ENCODE data around the gene PRDM16. TPM values are rescaled to one million over a fixed set of nuclear protein-coding genes. Genes with fewer than 3 reads are reported as not detected.
A peak's percentile ranks its signal among the peaks of the same experiment; 100 is the strongest.

Gene PRDM16
- total and polyA plus RNA-seq, 5 experiments from 2014 or later = not detected

DNA sequence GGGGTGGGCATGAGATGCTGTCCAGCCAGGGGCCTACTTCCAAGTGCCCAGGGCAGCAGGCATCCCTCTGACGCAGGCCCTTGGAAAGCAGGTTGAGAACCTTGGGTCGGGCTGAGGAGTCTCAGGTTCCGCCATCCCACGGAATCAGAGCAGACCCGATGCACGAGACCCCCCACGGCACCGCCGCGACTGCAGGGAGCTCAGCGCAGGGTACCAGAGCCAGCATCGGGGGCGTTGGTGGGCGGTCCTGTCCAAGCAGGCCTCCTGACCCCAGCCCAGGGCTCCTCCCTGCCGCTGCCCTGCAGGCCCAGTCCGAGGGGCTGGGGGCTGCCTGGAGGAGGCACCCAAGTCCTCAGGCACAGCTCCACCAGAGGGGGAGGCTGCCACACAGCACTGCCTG, 177.2 kb downstream of the PRDM16 start:
- Mint-ChIP-seq H3K27me3 (peaks cover 8 to 17% (median 12%) of the 10 kb centered on the region in 5 donors), H3K36me3 (no peaks in the 10 kb centered on the region), H3K4me1 (no peaks in the 10 kb centered on the region), H3K27ac (no peak overlapping the region), H3K4me3 (no peak overlapping the region), H3K9me3 (no peaks in the 10 kb centered on the region)
- ATAC-seq (no peak), DNase-seq (no peak)
- POLR2A ChIA-PET = no interaction called here

DNA sequence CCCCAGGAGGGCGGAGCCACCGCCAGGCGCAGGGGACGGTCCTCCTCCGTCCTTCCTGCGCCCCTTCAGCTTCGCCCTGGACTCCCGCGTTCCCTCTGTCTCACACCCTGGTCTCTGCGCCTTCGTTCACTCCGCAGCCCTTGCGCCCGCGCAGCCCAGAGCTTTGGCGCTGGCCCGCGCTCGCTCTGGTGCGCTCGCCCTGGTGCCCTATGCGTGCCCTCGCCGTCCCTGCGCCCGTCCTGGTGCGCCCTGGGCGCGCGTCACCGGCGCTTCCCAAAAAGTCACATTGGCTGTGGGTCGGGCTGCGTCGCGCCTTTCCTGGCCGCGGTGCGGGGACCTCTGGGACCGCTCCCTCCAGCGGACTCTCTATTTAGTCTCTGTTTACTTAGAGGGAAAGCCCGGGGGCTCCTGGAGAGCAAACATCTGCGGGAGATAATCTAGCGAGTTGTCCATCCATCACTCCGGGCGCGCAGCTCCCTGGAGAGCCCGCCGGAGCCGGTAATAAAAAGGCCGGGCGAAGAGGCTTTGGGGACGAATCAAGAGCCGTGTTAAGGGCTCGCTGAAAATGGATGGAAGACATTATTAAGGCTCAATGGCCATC, 178.6 kb downstream of the PRDM16 start:
- H3K27ac Mint-ChIP-seq = no peak overlapping the region
- no peak for ATAC-seq

DNA sequence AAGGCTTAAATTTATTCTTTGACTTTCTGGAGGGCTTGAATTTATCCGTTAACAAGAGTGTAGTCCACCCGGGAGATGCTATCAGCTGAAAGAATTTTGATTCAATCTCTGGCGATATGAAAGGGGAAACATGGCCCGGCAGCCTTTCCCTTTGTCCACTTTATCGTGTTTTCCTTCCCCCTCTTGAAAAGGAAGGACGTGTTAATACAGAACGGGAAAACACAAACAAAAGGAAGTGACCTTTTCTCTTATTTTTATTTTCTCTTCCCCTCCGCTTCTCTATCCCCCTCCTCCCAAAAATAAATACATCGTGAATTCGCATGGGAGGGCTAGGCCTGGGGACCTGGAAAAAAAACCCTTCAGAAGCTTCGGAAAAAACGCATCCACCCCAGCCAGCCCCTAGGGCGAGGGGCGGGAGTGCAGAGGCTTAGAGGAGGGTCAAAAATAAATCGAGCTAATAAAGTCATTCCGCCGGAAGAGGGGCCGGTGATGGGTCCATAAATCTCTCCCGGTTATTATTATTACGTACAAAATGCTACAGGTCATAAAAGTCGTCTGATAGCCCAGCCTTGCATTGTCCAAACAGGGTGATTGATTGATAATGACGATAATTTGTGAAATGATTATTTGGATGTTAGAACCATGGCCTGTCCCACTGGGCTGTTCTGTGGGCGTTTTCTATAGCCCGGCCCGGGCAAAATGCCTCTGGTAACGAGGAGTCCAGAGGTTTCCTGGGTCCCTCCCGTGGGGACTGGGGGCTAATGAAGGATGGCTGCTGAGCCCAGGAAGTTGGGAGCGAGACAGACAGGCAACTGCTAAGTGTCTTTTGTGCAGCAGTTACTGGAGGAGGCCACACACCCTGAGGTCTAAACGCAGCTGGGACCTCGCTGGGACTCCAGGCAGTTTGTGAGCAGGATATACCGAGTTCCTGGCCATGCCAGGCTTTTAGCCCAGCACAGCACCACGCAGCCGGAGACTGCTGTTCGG, 179.4 kb downstream of the PRDM16 start:
- Mint-ChIP-seq H3K36me3 (no peaks in the 10 kb centered on the region), H3K4me1 (no peaks in the 10 kb centered on the region), H3K9me3 (no peaks in the 10 kb centered on the region), H3K27ac (no peak overlapping the region), H3K27me3 (peaks cover 8 to 17% (median 12%) of the 10 kb centered on the region in 5 donors), H3K4me3 (no peak overlapping the region)
- ATAC-seq (no peak), DNase-seq (no peak)
- POLR2A ChIA-PET = no interaction called here

More for the DNA sequence above, 178.6 kb downstream of the PRDM16 start:
- POLR2A ChIA-PET = no interaction called here
- no peak overlapping the region for H3K4me3 Mint-ChIP-seq
- no peaks in the 10 kb centered on the region for H3K9me3 Mint-ChIP-seq
- no peak for DNase-seq
- H3K27me3 Mint-ChIP-seq = peaks cover 8 to 17% (median 12%) of the 10 kb centered on the region in 5 donors
- no peaks in the 10 kb centered on the region for H3K4me1 Mint-ChIP-seq
- H3K36me3 Mint-ChIP-seq = no peaks in the 10 kb centered on the region

DNA sequence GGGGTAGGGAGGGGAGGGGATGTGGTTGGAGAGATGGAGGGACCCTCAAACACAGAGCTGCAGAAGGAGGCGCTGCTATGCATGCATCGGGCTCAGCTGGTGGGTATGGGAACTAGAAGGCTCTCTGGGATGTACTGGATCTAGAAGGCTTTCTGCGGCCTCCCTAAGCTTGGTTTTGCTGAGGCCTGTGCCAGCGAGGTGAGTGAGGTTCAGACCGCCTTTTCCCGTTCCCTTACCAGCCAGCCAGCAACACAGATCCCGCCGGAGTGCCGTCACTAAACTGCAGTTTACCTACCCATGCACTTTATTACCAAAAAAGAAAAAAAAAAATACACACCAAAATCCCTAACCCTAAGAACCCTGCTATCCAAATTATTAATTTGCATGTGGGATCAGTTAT, 180.2 kb downstream of the PRDM16 start:
- Mint-ChIP-seq H3K27me3 (peaks cover 8 to 17% (median 12%) of the 10 kb centered on the region in 5 donors), H3K4me3 (no peak overlapping the region), H3K9me3 (no peaks in the 10 kb centered on the region), H3K4me1 (no peaks in the 10 kb centered on the region), H3K36me3 (no peaks in the 10 kb centered on the region), H3K27ac (peak overlapping the region in 1 of 10 donors; percentile 9)
- POLR2A ChIA-PET = no interaction called here
- ATAC-seq (no peak), DNase-seq (no peak)

DNA sequence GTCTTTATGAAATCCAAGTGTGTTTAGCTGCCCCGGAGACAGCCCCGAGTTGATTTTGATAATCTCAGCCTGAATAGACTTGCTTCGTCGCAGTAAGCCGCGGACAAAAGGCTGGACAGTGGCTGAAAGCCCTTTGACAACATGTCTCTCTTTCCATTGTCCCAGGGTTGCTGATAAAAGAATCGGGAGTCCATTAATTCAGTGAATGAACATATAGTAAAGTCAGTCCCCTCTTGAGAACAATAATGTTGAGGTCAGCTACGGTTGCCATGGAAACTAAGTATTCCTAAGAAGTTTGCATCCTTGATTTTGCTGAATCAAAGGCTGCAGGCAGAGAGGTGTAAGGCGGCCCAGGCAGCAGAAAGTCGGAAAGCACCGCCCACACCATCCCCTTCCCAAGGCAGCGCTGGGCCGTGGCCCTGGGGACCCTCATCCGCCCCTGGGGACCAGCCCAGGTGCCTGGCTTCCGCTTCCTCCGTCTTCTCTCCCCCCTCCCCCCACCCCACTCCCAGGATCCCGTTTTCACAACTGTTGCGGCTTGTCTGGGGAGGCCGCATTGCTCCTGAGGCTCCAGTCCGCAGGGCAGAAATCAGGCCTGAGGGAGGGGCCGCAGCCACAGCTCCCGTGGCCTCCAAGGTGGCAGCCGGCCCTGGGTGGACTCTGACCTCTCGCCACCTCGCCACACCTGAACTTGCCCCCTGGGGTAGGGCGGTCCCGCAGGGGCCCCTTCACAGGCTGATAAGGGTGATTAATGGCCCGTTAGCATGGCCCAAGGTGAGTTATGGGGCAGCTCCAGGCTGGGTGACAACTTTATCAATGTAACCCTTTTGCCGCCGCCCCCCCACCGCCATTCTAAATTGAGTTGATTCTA, 180.9 kb downstream of the PRDM16 start:
- no peaks in the 10 kb centered on the region for H3K9me3 Mint-ChIP-seq
- DNase-seq (no peak), ATAC-seq (no peak)
- no peaks in the 10 kb centered on the region for H3K36me3 Mint-ChIP-seq
- POLR2A ChIA-PET = no interaction called here
- peak overlapping the region in 1 of 10 donors; percentile 9 for H3K27ac Mint-ChIP-seq
- no peak overlapping the region for H3K4me3 Mint-ChIP-seq
- H3K4me1 Mint-ChIP-seq = no peaks in the 10 kb centered on the region
- peaks cover 8 to 17% (median 12%) of the 10 kb centered on the region in 5 donors for H3K27me3 Mint-ChIP-seq

DNA sequence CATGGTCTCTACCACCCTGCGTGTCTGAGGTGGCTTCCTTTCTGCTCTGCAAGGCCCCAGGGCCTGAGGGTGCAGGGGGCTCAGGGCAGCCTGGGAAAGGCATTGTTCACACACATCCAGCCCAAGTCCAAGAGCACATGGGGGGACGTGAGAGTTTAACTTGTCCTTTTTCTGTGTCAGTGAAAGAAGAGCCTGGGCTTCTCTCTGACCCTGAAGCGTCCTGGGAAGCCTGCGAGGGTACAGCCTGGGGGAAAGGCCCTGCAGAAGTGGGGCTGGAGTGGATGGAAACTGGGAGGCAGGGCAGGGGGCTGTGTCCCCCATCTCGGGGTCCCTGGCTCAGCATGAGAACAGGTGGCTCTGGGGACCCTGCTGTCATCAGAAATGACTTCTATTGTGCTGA, 181.6 kb downstream of the PRDM16 start:
- Mint-ChIP-seq H3K36me3 (no peaks in the 10 kb centered on the region), H3K4me3 (no peak overlapping the region), H3K9me3 (no peaks in the 10 kb centered on the region), H3K27me3 (peaks cover 8 to 17% (median 12%) of the 10 kb centered on the region in 5 donors), H3K4me1 (no peaks in the 10 kb centered on the region), H3K27ac (no peak overlapping the region)
- DNase-seq (no peak), ATAC-seq (no peak)
- POLR2A ChIA-PET = no interaction called here

DNA sequence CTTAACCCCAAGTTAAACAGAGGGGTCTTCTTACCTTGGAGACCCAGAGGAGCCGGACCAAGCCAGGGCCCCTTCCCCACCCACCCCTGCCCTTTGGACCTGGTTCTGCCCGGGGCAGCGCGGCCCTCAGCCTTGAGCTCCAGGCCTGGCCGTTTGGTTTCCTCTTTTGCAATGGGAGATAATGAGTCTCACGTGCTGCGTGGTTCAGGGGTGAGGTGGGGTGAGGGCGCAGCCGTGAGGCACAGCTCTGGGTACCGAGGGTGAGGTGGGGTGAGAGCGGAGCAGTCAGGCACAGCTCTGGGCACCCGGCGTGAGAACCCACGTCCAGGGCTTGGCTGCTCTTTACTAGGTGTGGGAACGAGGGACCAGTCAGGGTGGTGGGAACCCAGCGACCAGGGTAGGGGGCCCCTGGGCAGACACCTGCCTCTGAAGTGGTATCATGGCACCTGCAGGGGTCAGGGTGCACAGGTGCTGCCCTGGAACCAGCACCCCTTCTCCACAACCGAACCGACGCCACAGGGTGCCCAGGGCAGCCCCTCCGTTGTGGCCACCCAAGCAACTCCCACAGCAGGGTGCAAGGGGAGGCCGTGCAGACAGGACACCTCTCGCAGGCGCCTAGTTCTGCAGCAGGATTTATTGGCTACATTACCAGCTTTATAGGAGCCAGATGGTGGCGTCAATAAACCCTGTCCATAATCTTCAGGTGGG, 182.2 kb downstream of the PRDM16 start:
- H3K36me3 Mint-ChIP-seq = no peaks in the 10 kb centered on the region
- POLR2A ChIA-PET = no interaction called here
- peaks cover 8 to 15% (median 10%) of the 10 kb centered on the region in 5 donors for H3K27me3 Mint-ChIP-seq
- ATAC-seq = no peak
- no peak overlapping the region for H3K4me3 Mint-ChIP-seq
- no peak for DNase-seq
- no peaks in the 10 kb centered on the region for H3K9me3 Mint-ChIP-seq
- no peak overlapping the region for H3K27ac Mint-ChIP-seq
- H3K4me1 Mint-ChIP-seq = no peaks in the 10 kb centered on the region

DNA sequence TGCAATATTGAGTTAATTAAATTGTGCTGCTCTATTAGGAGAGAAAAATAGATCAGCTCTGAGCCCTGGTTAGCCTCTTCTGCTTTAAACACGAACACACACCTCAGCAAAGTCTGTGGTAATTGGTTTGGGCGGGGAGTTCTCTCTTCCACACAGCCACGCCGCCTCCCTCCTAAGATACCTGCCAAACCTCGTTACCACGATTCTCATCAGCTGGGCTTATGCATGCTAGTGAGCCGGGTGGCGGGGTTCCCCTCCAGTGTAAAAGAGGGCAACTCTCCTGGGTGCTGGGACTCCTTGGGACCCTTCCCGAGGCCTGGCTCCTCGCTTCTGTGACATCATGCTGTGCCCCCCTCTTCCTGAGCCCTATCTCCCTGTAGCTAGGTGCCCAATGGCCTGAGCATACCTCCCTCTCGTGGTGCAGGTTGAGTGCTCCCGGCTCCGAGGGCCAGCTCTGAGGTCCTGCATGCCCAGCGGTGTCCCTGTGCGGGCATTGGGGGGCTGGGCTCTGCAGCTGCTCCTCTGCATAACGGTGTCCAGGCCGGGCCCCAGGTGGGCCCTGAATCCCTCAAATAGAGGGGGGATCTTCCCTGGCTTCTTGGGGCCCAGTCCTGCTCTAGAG, 182.9 kb downstream of the PRDM16 start:
- H3K4me3 Mint-ChIP-seq = no peak overlapping the region
- no peaks in the 10 kb centered on the region for H3K4me1 Mint-ChIP-seq
- peaks cover 6 to 14% (median 8%) of the 10 kb centered on the region in 5 donors for H3K27me3 Mint-ChIP-seq
- DNase-seq = no peak
- POLR2A ChIA-PET = no interaction called here
- H3K9me3 Mint-ChIP-seq = no peaks in the 10 kb centered on the region
- H3K27ac Mint-ChIP-seq = no peak overlapping the region
- no peaks in the 10 kb centered on the region for H3K36me3 Mint-ChIP-seq
- ATAC-seq = no peak

DNA sequence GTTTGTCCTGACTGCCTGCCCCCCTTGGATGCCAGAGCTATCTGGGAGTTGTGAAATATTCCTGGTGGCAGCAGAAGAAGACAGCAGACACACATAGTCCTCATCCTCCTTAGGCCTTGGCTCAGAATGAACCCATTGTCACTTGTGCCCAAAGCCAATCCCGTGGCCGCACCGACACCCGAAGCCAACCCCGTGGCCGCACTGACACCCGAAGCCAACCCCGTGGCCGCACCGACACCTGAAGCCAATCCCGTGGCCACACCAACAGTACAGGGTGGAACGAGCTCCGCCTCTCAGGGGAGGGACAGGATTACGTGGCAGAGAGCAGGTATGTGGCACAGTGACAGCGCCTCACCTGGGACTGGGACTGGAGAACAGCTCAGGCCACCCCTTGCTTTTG, 186.7 kb downstream of the PRDM16 start:
- H3K27ac Mint-ChIP-seq = no peak overlapping the region
- peaks cover 0 to 3% (median 0%) of the 10 kb centered on the region in 4 donors for H3K4me1 Mint-ChIP-seq
- H3K4me3 Mint-ChIP-seq = no peak overlapping the region
- POLR2A ChIA-PET = no interaction called here
- peaks cover 0 to 11% (median 0%) of the 10 kb centered on the region in 5 donors for H3K27me3 Mint-ChIP-seq
- DNase-seq (no peak), ATAC-seq (no peak)
- H3K9me3 Mint-ChIP-seq = peaks cover 0 to 8% (median 4%) of the 10 kb centered on the region in 9 donors
- no peaks in the 10 kb centered on the region for H3K36me3 Mint-ChIP-seq

DNA sequence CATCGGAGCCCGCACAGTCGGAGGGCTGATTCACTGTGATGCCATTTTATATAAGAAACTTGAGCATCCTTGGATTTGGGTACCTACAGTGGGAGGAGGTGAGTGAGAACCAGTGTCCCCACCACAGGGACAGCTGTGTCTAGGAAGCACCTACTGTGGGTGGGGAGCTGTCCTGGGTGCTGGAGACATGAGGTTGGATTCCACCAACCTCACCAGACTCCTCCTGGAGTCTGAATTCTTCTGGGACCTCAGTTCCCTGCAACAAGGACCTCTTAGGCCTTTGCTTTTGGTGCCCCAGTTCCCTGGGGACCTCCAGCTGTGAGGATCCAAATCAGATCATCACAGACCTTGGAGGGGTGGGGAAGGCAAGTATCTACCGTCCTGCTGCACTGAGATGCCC, 188.8 kb downstream of the PRDM16 start:
- POLR2A ChIA-PET = no interaction called here
- Mint-ChIP-seq H3K9me3 (peaks cover 0 to 11% (median 4%) of the 10 kb centered on the region in 9 donors), H3K27me3 (peaks cover 0 to 11% (median 2%) of the 10 kb centered on the region in 5 donors), H3K36me3 (no peaks in the 10 kb centered on the region), H3K4me3 (no peak overlapping the region), H3K27ac (no peak overlapping the region), H3K4me1 (peaks cover 0 to 3% (median 0%) of the 10 kb centered on the region in 4 donors)
- no peak for DNase-seq
- no peak for ATAC-seq

DNA sequence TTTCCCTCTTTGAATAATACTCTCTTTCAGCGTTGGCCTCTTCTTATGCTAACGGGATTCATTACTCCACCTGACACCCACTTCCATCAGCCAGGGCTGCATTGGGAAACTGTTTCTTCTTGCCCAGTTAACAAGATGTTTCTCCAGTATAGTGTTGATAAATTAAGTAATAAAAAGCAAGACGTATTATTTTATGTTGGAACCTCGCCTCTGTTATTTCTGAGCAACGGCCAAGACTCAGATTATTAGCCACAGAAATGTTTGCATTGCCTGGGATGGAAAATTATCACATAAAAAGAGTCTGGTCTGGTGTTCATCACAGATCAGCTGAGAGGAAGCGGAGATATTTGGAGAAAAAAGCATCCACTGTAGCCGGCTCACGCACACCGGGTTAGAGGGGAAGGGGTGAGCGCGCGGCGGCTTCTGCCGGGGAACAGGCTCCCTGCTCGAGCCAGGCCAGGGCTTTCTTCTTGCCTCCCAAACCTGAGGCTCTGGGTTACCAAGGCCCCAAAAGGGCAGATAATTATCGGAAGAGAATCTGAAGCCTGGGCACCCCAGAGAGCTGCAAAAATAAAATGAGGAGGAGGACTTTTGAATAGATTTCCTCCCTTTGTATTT, 189.5 kb downstream of the PRDM16 start:
- POLR2A ChIA-PET = no interaction called here
- DNase-seq = no peak
- Mint-ChIP-seq H3K36me3 (no peaks in the 10 kb centered on the region), H3K4me1 (peaks cover 0 to 3% (median 0%) of the 10 kb centered on the region in 4 donors), H3K27ac (no peak overlapping the region), H3K27me3 (peaks cover 0 to 11% (median 2%) of the 10 kb centered on the region in 5 donors), H3K4me3 (no peak overlapping the region), H3K9me3 (peaks cover 0 to 11% (median 4%) of the 10 kb centered on the region in 9 donors)
- ATAC-seq = no peak

Data from naive thymus-derived CD8-positive, alpha-beta T cell (primary cell).